ENCODE measurements around the gene CCR2.

DNA sequence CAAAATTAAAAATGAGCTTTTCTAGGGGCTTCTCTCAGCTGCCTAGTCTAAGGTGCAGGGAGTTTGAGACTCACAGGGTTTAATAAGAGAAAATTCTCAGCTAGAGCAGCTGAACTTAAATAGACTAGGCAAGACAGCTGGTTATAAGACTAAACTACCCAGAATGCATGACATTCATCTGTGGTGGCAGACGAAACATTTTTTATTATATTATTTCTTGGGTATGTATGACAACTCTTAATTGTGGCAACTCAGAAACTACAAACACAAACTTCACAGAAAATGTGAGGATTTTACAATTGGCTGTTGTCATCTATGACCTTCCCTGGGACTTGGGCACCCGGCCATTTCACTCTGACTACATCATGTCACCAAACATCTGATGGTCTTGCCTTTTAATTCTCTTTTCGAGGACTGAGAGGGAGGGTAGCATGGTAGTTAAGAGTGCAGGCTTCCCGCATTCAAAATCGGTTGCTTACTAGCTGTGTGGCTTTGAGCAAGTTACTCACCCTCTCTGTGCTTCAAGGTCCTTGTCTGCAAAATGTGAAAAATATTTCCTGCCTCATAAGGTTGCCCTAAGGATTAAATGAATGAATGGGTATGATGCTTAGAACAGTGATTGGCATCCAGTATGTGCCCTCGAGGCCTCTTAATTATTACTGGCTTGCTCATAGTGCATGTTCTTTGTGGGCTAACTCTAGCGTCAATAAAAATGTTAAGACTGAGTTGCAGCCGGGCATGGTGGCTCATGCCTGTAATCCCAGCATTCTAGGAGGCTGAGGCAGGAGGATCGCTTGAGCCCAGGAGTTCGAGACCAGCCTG lies 17.8 kb downstream of the CCR2 start:
- TF ChIP-seq, protein P1, sequence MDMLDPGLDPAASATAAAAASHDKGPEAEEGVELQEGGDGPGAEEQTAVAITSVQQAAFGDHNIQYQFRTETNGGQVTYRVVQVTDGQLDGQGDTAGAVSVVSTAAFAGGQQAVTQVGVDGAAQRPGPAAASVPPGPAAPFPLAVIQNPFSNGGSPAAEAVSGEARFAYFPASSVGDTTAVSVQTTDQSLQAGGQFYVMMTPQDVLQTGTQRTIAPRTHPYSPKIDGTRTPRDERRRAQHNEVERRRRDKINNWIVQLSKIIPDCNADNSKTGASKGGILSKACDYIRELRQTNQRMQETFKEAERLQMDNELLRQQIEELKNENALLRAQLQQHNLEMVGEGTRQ (IDR thresholded peaks at IDR 0.05; ENCODE audit: borderline replicate concordance, low read depth, low read length) = no peak
- TF ChIP-seq EP300 (IDR thresholded peaks at IDR 0.05; ENCODE audit: borderline replicate concordance in 1 of 2, low read depth in 1 of 2, low read length in 1 of 2) (no peak), TCF12 (IDR thresholded peaks at IDR 0.05) (no peak), EZH2phosphoT487 (IDR thresholded peaks at IDR 0.05; ENCODE audit: borderline replicate concordance, low read depth) (no peak), RAD21 (IDR thresholded peaks at IDR 0.05; ENCODE audit: low read length) (no peak), RXRA (IDR thresholded peaks at IDR 0.05; ENCODE audit: borderline replicate concordance, low read depth) (no peak), YY1 (IDR thresholded peaks at IDR 0.05; ENCODE audit: low read depth) (no peak), MXI1 (IDR thresholded peaks at IDR 0.05; ENCODE audit: low read depth, low read length) (no peak), FOXM1 (IDR thresholded peaks at IDR 0.05; ENCODE audit: low read depth) (no peak)
- TF ChIP-seq, protein P2, sequence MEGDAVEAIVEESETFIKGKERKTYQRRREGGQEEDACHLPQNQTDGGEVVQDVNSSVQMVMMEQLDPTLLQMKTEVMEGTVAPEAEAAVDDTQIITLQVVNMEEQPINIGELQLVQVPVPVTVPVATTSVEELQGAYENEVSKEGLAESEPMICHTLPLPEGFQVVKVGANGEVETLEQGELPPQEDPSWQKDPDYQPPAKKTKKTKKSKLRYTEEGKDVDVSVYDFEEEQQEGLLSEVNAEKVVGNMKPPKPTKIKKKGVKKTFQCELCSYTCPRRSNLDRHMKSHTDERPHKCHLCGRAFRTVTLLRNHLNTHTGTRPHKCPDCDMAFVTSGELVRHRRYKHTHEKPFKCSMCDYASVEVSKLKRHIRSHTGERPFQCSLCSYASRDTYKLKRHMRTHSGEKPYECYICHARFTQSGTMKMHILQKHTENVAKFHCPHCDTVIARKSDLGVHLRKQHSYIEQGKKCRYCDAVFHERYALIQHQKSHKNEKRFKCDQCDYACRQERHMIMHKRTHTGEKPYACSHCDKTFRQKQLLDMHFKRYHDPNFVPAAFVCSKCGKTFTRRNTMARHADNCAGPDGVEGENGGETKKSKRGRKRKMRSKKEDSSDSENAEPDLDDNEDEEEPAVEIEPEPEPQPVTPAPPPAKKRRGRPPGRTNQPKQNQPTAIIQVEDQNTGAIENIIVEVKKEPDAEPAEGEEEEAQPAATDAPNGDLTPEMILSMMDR (IDR thresholded peaks at IDR 0.05) = no peak
- TF ChIP-seq, protein P3, sequence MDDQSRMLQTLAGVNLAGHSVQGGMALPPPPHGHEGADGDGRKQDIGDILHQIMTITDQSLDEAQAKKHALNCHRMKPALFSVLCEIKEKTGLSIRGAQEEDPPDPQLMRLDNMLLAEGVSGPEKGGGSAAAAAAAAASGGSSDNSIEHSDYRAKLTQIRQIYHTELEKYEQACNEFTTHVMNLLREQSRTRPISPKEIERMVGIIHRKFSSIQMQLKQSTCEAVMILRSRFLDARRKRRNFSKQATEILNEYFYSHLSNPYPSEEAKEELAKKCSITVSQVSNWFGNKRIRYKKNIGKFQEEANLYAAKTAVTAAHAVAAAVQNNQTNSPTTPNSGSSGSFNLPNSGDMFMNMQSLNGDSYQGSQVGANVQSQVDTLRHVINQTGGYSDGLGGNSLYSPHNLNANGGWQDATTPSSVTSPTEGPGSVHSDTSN (IDR thresholded peaks at IDR 0.05) = no peak
- TF ChIP-seq, protein P4, sequence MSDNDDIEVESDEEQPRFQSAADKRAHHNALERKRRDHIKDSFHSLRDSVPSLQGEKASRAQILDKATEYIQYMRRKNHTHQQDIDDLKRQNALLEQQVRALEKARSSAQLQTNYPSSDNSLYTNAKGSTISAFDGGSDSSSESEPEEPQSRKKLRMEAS (IDR thresholded peaks at IDR 0.05; ENCODE audit: low read depth) = no peak
- TF ChIP-seq, protein P5, sequence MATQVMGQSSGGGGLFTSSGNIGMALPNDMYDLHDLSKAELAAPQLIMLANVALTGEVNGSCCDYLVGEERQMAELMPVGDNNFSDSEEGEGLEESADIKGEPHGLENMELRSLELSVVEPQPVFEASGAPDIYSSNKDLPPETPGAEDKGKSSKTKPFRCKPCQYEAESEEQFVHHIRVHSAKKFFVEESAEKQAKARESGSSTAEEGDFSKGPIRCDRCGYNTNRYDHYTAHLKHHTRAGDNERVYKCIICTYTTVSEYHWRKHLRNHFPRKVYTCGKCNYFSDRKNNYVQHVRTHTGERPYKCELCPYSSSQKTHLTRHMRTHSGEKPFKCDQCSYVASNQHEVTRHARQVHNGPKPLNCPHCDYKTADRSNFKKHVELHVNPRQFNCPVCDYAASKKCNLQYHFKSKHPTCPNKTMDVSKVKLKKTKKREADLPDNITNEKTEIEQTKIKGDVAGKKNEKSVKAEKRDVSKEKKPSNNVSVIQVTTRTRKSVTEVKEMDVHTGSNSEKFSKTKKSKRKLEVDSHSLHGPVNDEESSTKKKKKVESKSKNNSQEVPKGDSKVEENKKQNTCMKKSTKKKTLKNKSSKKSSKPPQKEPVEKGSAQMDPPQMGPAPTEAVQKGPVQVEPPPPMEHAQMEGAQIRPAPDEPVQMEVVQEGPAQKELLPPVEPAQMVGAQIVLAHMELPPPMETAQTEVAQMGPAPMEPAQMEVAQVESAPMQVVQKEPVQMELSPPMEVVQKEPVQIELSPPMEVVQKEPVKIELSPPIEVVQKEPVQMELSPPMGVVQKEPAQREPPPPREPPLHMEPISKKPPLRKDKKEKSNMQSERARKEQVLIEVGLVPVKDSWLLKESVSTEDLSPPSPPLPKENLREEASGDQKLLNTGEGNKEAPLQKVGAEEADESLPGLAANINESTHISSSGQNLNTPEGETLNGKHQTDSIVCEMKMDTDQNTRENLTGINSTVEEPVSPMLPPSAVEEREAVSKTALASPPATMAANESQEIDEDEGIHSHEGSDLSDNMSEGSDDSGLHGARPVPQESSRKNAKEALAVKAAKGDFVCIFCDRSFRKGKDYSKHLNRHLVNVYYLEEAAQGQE (IDR thresholded peaks at IDR 0.05; ENCODE audit: low read depth, low read length) = no peak
